Colon (tissue), 2 donors: ENCODE data around the gene TCFL5.

Experiments used
- FAIRE-seq: peaks from 2 replicates; lab custom pipeline; 2012; peaks lifted over from hg19 to GRCh38; lab: Jason Lieb, UNC
- donor health status: control.
- donor health status: control.

Gene TCFL5

GRCh38 chr20:62832951-62833391, 28.7 kb downstream of the TCFL5 start:
- FAIRE-seq: no peak

GRCh38 chr20:62832212-62832922, 29.3 kb downstream of the TCFL5 start:
- FAIRE-seq: no peak

- FAIRE-seq: no peak
Observed at GRCh38 chr20:62831854-62832211, 29.8 kb downstream of the TCFL5 start.

GRCh38 chr20:62831361-62831788, 30.2 kb downstream of the TCFL5 start:
- no peak for FAIRE-seq

GRCh38 chr20:62830821-62831220, 30.8 kb downstream of the TCFL5 start:
- FAIRE-seq: no peak

GRCh38 chr20:62830251-62830650, 31.4 kb downstream of the TCFL5 start:
- FAIRE-seq: no peak

- FAIRE-seq: no peak
Observed at GRCh38 chr20:62829231-62830230, 32.1 kb downstream of the TCFL5 start.

GRCh38 chr20:62828511-62829230, 33.0 kb downstream of the TCFL5 start:
- FAIRE-seq: no peak

- FAIRE-seq: no peak
Observed at GRCh38 chr20:62828051-62828450, 33.6 kb downstream of the TCFL5 start.

- no peak for FAIRE-seq
Observed at GRCh38 chr20:62827311-62828038, 34.1 kb downstream of the TCFL5 start.

GRCh38 chr20:62826646-62827310, 34.8 kb downstream of the TCFL5 start:
- FAIRE-seq: no peak

GRCh38 chr20:62825986-62826645, 35.5 kb downstream of the TCFL5 start:
- FAIRE-seq: no peak

GRCh38 chr20:62825333-62825985, 36.2 kb downstream of the TCFL5 start:
- no peak for FAIRE-seq

GRCh38 chr20:62824476-62825332, 36.9 kb downstream of the TCFL5 start:
- no peak for FAIRE-seq

GRCh38 chr20:62823688-62824475, 37.7 kb downstream of the TCFL5 start:
- no peak for FAIRE-seq

- FAIRE-seq: no peak
Observed at GRCh38 chr20:62822788-62823651, 38.6 kb downstream of the TCFL5 start.

- no peak for FAIRE-seq
Observed at GRCh38 chr20:62822239-62822787, 39.3 kb downstream of the TCFL5 start.
